ENCODE measurements around the gene OXCT1. TPM values are rescaled to one million over a fixed set of nuclear protein-coding genes. Genes with fewer than 3 reads are reported as not detected.

OXCT1 gene
- total and polyA plus RNA-seq, 2 of the 8 experiments (the other 6 are each of a cell fraction or from before 2014, with no cell fraction given): 10.1 to 28.2 TPM

DNA sequence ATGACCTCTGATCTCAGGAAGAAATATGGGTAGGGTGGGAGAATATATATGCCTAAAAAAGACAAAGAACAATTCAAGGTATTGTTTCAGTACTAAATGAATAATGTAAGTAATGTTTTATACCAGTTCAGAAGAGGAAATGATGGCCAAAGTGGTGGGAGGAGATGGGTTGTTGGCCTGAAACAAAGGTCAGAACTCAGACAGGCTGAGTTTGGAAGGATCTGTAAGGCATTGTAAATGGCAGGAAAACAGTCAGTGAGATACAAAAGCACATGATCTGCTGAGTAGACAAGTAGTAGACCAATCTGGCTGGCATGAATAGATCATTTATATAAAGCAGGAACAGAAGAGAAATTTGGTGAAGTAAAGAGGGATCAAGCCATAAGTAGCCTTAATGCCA lies 184.0 kb downstream of the OXCT1 start (continued):
- TF ChIP-seq CBX5 (IDR thresholded peaks at IDR 0.05; ENCODE audit: low read depth, low read length) (no peak), GABPA (IDR thresholded peaks at IDR 0.05; ENCODE audit: borderline replicate concordance, insufficient read depth, low read length) (no peak), POU5F1 (IDR thresholded peaks at IDR 0.05; ENCODE audit: low read depth, low read length) (no peak), NRF1 (IDR thresholded peaks at IDR 0.05; ENCODE audit: low read depth, low read length) (no peak), CREB1 (IDR thresholded peaks at IDR 0.05) (no peak)
- TF ChIP-seq, protein P1, sequence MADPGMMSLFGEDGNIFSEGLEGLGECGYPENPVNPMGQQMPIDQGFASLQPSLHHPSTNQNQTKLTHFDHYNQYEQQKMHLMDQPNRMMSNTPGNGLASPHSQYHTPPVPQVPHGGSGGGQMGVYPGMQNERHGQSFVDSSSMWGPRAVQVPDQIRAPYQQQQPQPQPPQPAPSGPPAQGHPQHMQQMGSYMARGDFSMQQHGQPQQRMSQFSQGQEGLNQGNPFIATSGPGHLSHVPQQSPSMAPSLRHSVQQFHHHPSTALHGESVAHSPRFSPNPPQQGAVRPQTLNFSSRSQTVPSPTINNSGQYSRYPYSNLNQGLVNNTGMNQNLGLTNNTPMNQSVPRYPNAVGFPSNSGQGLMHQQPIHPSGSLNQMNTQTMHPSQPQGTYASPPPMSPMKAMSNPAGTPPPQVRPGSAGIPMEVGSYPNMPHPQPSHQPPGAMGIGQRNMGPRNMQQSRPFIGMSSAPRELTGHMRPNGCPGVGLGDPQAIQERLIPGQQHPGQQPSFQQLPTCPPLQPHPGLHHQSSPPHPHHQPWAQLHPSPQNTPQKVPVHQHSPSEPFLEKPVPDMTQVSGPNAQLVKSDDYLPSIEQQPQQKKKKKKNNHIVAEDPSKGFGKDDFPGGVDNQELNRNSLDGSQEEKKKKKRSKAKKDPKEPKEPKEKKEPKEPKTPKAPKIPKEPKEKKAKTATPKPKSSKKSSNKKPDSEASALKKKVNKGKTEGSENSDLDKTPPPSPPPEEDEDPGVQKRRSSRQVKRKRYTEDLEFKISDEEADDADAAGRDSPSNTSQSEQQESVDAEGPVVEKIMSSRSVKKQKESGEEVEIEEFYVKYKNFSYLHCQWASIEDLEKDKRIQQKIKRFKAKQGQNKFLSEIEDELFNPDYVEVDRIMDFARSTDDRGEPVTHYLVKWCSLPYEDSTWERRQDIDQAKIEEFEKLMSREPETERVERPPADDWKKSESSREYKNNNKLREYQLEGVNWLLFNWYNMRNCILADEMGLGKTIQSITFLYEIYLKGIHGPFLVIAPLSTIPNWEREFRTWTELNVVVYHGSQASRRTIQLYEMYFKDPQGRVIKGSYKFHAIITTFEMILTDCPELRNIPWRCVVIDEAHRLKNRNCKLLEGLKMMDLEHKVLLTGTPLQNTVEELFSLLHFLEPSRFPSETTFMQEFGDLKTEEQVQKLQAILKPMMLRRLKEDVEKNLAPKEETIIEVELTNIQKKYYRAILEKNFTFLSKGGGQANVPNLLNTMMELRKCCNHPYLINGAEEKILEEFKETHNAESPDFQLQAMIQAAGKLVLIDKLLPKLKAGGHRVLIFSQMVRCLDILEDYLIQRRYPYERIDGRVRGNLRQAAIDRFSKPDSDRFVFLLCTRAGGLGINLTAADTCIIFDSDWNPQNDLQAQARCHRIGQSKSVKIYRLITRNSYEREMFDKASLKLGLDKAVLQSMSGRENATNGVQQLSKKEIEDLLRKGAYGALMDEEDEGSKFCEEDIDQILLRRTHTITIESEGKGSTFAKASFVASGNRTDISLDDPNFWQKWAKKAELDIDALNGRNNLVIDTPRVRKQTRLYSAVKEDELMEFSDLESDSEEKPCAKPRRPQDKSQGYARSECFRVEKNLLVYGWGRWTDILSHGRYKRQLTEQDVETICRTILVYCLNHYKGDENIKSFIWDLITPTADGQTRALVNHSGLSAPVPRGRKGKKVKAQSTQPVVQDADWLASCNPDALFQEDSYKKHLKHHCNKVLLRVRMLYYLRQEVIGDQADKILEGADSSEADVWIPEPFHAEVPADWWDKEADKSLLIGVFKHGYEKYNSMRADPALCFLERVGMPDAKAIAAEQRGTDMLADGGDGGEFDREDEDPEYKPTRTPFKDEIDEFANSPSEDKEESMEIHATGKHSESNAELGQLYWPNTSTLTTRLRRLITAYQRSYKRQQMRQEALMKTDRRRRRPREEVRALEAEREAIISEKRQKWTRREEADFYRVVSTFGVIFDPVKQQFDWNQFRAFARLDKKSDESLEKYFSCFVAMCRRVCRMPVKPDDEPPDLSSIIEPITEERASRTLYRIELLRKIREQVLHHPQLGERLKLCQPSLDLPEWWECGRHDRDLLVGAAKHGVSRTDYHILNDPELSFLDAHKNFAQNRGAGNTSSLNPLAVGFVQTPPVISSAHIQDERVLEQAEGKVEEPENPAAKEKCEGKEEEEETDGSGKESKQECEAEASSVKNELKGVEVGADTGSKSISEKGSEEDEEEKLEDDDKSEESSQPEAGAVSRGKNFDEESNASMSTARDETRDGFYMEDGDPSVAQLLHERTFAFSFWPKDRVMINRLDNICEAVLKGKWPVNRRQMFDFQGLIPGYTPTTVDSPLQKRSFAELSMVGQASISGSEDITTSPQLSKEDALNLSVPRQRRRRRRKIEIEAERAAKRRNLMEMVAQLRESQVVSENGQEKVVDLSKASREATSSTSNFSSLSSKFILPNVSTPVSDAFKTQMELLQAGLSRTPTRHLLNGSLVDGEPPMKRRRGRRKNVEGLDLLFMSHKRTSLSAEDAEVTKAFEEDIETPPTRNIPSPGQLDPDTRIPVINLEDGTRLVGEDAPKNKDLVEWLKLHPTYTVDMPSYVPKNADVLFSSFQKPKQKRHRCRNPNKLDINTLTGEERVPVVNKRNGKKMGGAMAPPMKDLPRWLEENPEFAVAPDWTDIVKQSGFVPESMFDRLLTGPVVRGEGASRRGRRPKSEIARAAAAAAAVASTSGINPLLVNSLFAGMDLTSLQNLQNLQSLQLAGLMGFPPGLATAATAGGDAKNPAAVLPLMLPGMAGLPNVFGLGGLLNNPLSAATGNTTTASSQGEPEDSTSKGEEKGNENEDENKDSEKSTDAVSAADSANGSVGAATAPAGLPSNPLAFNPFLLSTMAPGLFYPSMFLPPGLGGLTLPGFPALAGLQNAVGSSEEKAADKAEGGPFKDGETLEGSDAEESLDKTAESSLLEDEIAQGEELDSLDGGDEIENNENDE (IDR thresholded peaks at IDR 0.05; ENCODE audit: insufficient replicate concordance, low read length): no peak

All from H1 (cell line).